PFSK-1 (cell line): ENCODE data around the gene COL12A1.
A peak's percentile ranks its signal among the peaks of the same experiment; 100 is the strongest.

Experiments
- POLR2AphosphoS5 ChIP-seq: IDR thresholded peaks from 2 replicates; pipeline ENCODE4 v1.6.1; 2012; ENCODE audit warnings: low read depth, mild to moderate bottlenecking, control low read depth, low read length, moderate library complexity
- REST ChIP-seq, 2 experiments: IDR thresholded peaks; 2 replicates each; pipeline versions ENCODE4 v1.6.1 to v1.8.0; 2011 to 2012; ENCODE audit warnings: low read depth in 2 of 2, low read length in 2 of 2, control low read depth in 1 of 2, inconsistent platforms in 1 of 2, mild to moderate bottlenecking in 1 of 2, moderate library complexity in 1 of 2; ENCODE audit not compliant: insufficient read depth in 1 of 2
- SIN3A ChIP-seq: IDR thresholded peaks from 2 replicates; pipeline ENCODE4 v1.6.1; 2012; ENCODE audit warnings: mild to moderate bottlenecking, low read length, moderate library complexity, borderline replicate concordance; ENCODE audit not compliant: insufficient read depth

GRCh38 chr6:75243333-75244062 is 37.6 kb upstream of the COL12A1 start, which contains the start of gene COX7A2:
- TF ChIP-seq POLR2AphosphoS5: peak; percentile 99
- TF ChIP-seq REST (IDR thresholded peaks at IDR 0.05; ENCODE audit: insufficient read depth in 1 of 2, low read depth in 2 of 2, low read length in 2 of 2): peak in 1 of 2 experiments; percentile 41; a peak in 1 of 4 replicates
- no peak for TF ChIP-seq SIN3A
